GM12878 (cell line): Measurements from ENCODE around the gene JAKMIP1. TPM values are rescaled to one million over a fixed set of nuclear protein-coding genes. Genes with fewer than 3 reads are reported as not detected.

ENCODE experiments used
- ATAC-seq: fragments of 200-7000 bp; cut with Tn5 transposase; 3 replicates; pipeline ENCODE4 v1.9.1; 2020; ENCODE audit warnings: mild to moderate bottlenecking, moderate library complexity
- BruUV-seq: library from RNA; stranded (reverse); fragments of 400-500 nt; replicated peaks from 2 replicates; lab custom pipeline; 2021; lab: Mats Ljungman, UMichigan
- CTCF ChIA-PET: fragments of 300-600 bp; sonication (Branson Sonifier 250); formaldehyde crosslinking; extraction: SDS; loops from one replicate; lab custom pipeline; 2021; ENCODE audit warnings: inconsistent platforms; lab: Yijun Ruan, JAX
- POLR2A ChIA-PET: fragments of 350-600 bp; formaldehyde crosslinking; extraction: SDS; loops from one replicate; lab custom pipeline; 2021; ENCODE audit warnings: inconsistent platforms; lab: Charles Lee
- RAD21 ChIA-PET: fragments of 300-600 bp; sonication (Branson Sonifier 250); formaldehyde crosslinking; loops from one replicate; lab custom pipeline; 2023; ENCODE audit warnings: antibody characterized with exemption; ENCODE audit not compliant: unreplicated experiment; lab: Charles Lee
- SMC1A ChIA-PET: fragments of 300-600 bp; sonication (Branson Sonifier 250); formaldehyde crosslinking; loops from one replicate; lab custom pipeline; 2023; ENCODE audit not compliant: unreplicated experiment, uncharacterized antibody; lab: Charles Lee
- DNase-seq: peaks from one replicate; pipeline ENCODE4 v3.0.0-alpha.2; 2011; ENCODE audit warnings: low read depth, low spot score
- FAIRE-seq: peaks from 3 replicates; lab custom pipeline; 2011; peaks lifted over from hg19 to GRCh38; lab: Jason Lieb, UNC
- H2AFZ ChIP-seq: 2 replicates; pipeline ENCODE4 v1.6.0; 2011; ENCODE audit warnings: low read depth, low read length, control low read depth; ENCODE audit not compliant: control insufficient read depth
- H3K27ac ChIP-seq: 2 replicates; pipeline ENCODE4 v1.5.1; 2011; ENCODE audit warnings: control low read depth; ENCODE audit not compliant: control insufficient read depth, insufficient read depth
- H3K27me3 ChIP-seq, 2 experiments: replicated peaks in 1 of 2; 2 replicates each; pipeline versions ENCODE4 v1.6.0 to v1.6.1; 2011; ENCODE audit warnings: low read length in 1 of 2; ENCODE audit not compliant: control insufficient read depth in 2 of 2, insufficient read depth in 2 of 2
- H3K36me3 ChIP-seq, 2 experiments: 2 replicates each; pipeline ENCODE4 v1.5.1; 2011; ENCODE audit warnings: low read length in 1 of 2; ENCODE audit not compliant: control insufficient read depth in 2 of 2, insufficient read depth in 2 of 2
- H3K4me1 ChIP-seq: 2 replicates; pipeline ENCODE4 v1.6.1; 2011; ENCODE audit warnings: mild to moderate bottlenecking, low read length, moderate library complexity, mixed read lengths; ENCODE audit not compliant: control insufficient read depth, insufficient read depth
- H3K4me2 ChIP-seq: 2 replicates; pipeline ENCODE4 v1.6.0; 2011; ENCODE audit warnings: control low read depth; ENCODE audit not compliant: control insufficient read depth, insufficient read depth
- H3K4me3 ChIP-seq: fragments of 200-600 bp; sonication (generic); 2 replicates; pipeline ENCODE4 v1.5.1; 2016
- H3K79me2 ChIP-seq: 2 replicates; pipeline ENCODE4 v1.6.0; 2011; ENCODE audit warnings: low read length; ENCODE audit not compliant: control insufficient read depth, insufficient read depth
- H3K9ac ChIP-seq: 2 replicates; pipeline ENCODE4 v1.8.0; 2011; ENCODE audit warnings: low read length, control low read depth, mixed read lengths; ENCODE audit not compliant: control insufficient read depth, insufficient read depth
- H3K9me3 ChIP-seq: replicated peaks from 3 replicates; pipeline ENCODE4 v1.5.1; 2011; ENCODE audit warnings: mild to moderate bottlenecking, low read length; ENCODE audit not compliant: control insufficient read depth, insufficient read depth
- H4K20me1 ChIP-seq: 2 replicates; pipeline ENCODE4 v1.6.0; 2011; ENCODE audit not compliant: control insufficient read depth, insufficient read depth
- BACH1 ChIP-seq: fragments of 450-650 bp; IDR thresholded peaks from 2 replicates; pipeline ENCODE4 v1.6.1; 2017; ENCODE audit warnings: mild to moderate bottlenecking, borderline replicate concordance
- CHD1 ChIP-seq: IDR thresholded peaks from 2 replicates; pipeline ENCODE4 v1.6.1; 2012; ENCODE audit warnings: low read depth, low read length, improper control_type of control experiment
- DPF2 ChIP-seq: fragments of 450-650 bp; IDR thresholded peaks from 2 replicates; pipeline ENCODE4 v1.6.1; 2017; ENCODE audit warnings: mild to moderate bottlenecking
- KDM1A ChIP-seq: fragments of 200-600 bp; sonication (generic); IDR thresholded peaks from 2 replicates; pipeline ENCODE4 v1.6.1; 2016; ENCODE audit warnings: borderline replicate concordance
- NFIC ChIP-seq: IDR thresholded peaks from 2 replicates; pipeline ENCODE4 v1.6.1; 2012; ENCODE audit warnings: low read depth, mild to moderate bottlenecking, inconsistent platforms, low read length, moderate library complexity
- PAX5 ChIP-seq: IDR thresholded peaks from 2 replicates; pipeline ENCODE4 v1.6.1; 2011; ENCODE audit warnings: low read depth, low read length, borderline replicate concordance
- PAX8 ChIP-seq: fragments of 450-650 bp; IDR thresholded peaks from 2 replicates; pipeline ENCODE4 v1.6.1; 2017; ENCODE audit warnings: mild to moderate bottlenecking, moderate library complexity
- RELA ChIP-seq: fragments of 450-650 bp; IDR thresholded peaks from 2 replicates; pipeline ENCODE4 v1.8.0; 2014; ENCODE audit warnings: borderline replicate concordance; ENCODE audit not compliant: partially characterized antibody
- RUNX3 ChIP-seq: IDR thresholded peaks from 2 replicates; pipeline ENCODE4 v1.6.1; 2012; ENCODE audit warnings: low read length, inconsistent platforms
- SP1 ChIP-seq: IDR thresholded peaks from one replicate; pipeline ENCODE4 v1.6.1; 2011; ENCODE audit warnings: low read depth, low read length
- SPI1 ChIP-seq: IDR thresholded peaks from 2 replicates; pipeline ENCODE4 v1.6.1; 2011; ENCODE audit warnings: low read depth, mild to moderate bottlenecking, low read length, moderate library complexity, borderline replicate concordance; ENCODE audit not compliant: insufficient read depth
- TARDBP ChIP-seq: IDR thresholded peaks from 2 replicates; pipeline ENCODE4 v1.6.1; 2016; ENCODE audit warnings: borderline replicate concordance
- YBX1 ChIP-seq: fragments of 450-650 bp; IDR thresholded peaks from 2 replicates; pipeline ENCODE4 v1.6.1; 2016; ENCODE audit warnings: antibody characterized with exemption
- WGBS: methylation state at CpG from one replicate; pipeline ENCODE4 v1.1.6; 2016; ENCODE audit warnings: low lambda C conversion rate; ENCODE audit not compliant: insufficient replicate concordance, insufficient coverage; ENCODE audit errors: missing lambda C conversion rate; 5-methylcytosine and 5-hydroxymethylcytosine counted together
- in situ Hi-C: fragments of 300-500 bp; cut with MboI; formaldehyde crosslinking; loops from 9 replicates; pipeline ENCODE4 v1.14.3; 2018; ENCODE audit warnings: mixed read lengths
- intact Hi-C: fragments of 100-400 bp; cut with micrococcal nuclease; formaldehyde crosslinking; loops from one replicate; pipeline ENCODE4 v1.14.2; 2022; ENCODE audit not compliant: unreplicated experiment
- polyA plus RNA-seq, 11 experiments: library from polyadenylated mRNA; depleted of rRNA in 4 of 11; unstranded in 6 of 11; stranded (reverse) in 5 of 11; fragments of >200 nt; fragmentation: Nextera tagmentation in 4 of 11; fragmentation: Illumina TruSeq in 1 of 11; extraction: Ambion mirVana in 4 of 11; extraction: Trizol in 1 of 11; gene quantifications; 1 replicate in 1 of 11; 2 replicates in 10 of 11; pipeline versions ENCODE4 v1.2.1 to v1.2.3, GENCODE V29; 2011 to 2016; ENCODE audit warnings: inconsistent platforms in 2 of 11, missing spikeins in 2 of 11, low read depth in 1 of 11
- total RNA-seq, 4 experiments: library from RNA; depleted of rRNA in 3 of 4; stranded (reverse); fragments of >200 nt in 3 of 4; fragmentation: Illumina TruSeq in 1 of 4; extraction: Trizol in 1 of 4; gene quantifications; 2 replicates each; pipeline versions ENCODE4 v1.2.1 to v1.2.3, GENCODE V29; 2013 to 2021
- TF ChIP-seq, protein P1 (sequence below): IDR thresholded peaks from 2 replicates; pipeline ENCODE4 v1.6.1; 2012; ENCODE audit warnings: low read depth, low read length, improper control_type of control experiment
- TF ChIP-seq, protein P2 (sequence below): fragments of 450-650 bp; conservative IDR thresholded peaks from 2 replicates; pipeline ENCODE4 v1.6.1; 2017; ENCODE audit warnings: mild to moderate bottlenecking, moderate library complexity
- TF ChIP-seq, protein P3 (sequence below): fragments of 150-350 bp; IDR thresholded peaks from 2 replicates; pipeline ENCODE4 v1.6.1; 2016; ENCODE audit warnings: low read depth, low read length
- TF ChIP-seq, protein P4 (sequence below): fragments of 450-650 bp; IDR thresholded peaks from 2 replicates; pipeline ENCODE4 v1.6.1; 2017; ENCODE audit warnings: borderline replicate concordance

The JAKMIP1 gene
- total and polyA plus RNA-seq, 10 of the 15 experiments (the other 5 are each of a cell fraction or from before 2014, with no cell fraction given) = 0.52 to 16.7 (median 12.3) TPM

DNA sequence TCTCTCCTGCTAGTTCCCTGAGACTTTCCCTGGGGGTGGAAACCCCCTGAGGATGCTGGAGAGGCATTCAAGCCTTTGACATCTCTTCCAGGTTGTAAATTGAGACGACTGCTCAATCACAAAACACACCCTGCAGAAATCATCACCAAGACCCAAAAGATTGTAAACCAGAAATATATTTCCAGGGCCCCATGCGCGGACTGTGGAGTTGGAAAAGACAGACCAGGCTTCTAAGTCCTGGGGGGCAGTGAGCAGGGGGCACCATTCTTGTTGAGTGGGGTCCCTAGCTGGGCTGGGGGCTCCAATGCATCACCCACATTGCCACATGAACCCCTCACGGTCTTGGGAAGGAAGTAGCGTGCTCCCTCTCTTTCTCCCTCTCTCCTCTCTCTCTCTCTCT, 94.2 kb downstream of the JAKMIP1 start:
- intact Hi-C loops = no loop called here
- no peaks in the 10 kb centered on the region for H3K9me3 ChIP-seq
- BruUV-seq = no TSS peak
- in situ Hi-C loops = no loop called here
- no peak overlapping the region for H2AFZ ChIP-seq
- ChIA-PET RAD21 (no interaction called here), SMC1A (no interaction called here), POLR2A (no interaction called here), CTCF (no interaction called here)
- no peak overlapping the region for H3K27ac ChIP-seq
- no peaks in the 10 kb centered on the region for H3K27me3 ChIP-seq
- no peaks in the 10 kb centered on the region for H4K20me1 ChIP-seq
- FAIRE-seq (no peak), ATAC-seq (no peak), DNase-seq (no peak)
- H3K4me3 ChIP-seq = no peak overlapping the region
- H3K9ac ChIP-seq = no peak overlapping the region
- H3K79me2 ChIP-seq = no peaks in the 10 kb centered on the region
- H3K4me2 ChIP-seq = no peak overlapping the region
- no peaks in the 10 kb centered on the region; a peak in 3 of 4 replicates for H3K36me3 ChIP-seq
- H3K4me1 ChIP-seq = no peaks in the 10 kb centered on the region
- 68% methylated on average over 5 of the region's 5 CpGs for WGBS
- TF ChIP-seq RELA (no peak), BACH1 (no peak), NFIC (no peak), PAX5 (no peak), TARDBP (no peak), CHD1 (no peak), PAX8 (no peak), RUNX3 (no peak), SPI1 (no peak), SP1 (no peak), YBX1 (no peak), DPF2 (no peak), KDM1A (no peak)
- TF ChIP-seq, protein P1, sequence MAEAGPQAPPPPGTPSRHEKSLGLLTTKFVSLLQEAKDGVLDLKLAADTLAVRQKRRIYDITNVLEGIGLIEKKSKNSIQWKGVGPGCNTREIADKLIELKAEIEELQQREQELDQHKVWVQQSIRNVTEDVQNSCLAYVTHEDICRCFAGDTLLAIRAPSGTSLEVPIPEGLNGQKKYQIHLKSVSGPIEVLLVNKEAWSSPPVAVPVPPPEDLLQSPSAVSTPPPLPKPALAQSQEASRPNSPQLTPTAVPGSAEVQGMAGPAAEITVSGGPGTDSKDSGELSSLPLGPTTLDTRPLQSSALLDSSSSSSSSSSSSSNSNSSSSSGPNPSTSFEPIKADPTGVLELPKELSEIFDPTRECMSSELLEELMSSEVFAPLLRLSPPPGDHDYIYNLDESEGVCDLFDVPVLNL = no peak
- TF ChIP-seq, protein P2, sequence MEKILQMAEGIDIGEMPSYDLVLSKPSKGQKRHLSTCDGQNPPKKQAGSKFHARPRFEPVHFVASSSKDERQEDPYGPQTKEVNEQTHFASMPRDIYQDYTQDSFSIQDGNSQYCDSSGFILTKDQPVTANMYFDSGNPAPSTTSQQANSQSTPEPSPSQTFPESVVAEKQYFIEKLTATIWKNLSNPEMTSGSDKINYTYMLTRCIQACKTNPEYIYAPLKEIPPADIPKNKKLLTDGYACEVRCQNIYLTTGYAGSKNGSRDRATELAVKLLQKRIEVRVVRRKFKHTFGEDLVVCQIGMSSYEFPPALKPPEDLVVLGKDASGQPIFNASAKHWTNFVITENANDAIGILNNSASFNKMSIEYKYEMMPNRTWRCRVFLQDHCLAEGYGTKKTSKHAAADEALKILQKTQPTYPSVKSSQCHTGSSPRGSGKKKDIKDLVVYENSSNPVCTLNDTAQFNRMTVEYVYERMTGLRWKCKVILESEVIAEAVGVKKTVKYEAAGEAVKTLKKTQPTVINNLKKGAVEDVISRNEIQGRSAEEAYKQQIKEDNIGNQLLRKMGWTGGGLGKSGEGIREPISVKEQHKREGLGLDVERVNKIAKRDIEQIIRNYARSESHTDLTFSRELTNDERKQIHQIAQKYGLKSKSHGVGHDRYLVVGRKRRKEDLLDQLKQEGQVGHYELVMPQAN = no peak
- TF ChIP-seq, protein P3, sequence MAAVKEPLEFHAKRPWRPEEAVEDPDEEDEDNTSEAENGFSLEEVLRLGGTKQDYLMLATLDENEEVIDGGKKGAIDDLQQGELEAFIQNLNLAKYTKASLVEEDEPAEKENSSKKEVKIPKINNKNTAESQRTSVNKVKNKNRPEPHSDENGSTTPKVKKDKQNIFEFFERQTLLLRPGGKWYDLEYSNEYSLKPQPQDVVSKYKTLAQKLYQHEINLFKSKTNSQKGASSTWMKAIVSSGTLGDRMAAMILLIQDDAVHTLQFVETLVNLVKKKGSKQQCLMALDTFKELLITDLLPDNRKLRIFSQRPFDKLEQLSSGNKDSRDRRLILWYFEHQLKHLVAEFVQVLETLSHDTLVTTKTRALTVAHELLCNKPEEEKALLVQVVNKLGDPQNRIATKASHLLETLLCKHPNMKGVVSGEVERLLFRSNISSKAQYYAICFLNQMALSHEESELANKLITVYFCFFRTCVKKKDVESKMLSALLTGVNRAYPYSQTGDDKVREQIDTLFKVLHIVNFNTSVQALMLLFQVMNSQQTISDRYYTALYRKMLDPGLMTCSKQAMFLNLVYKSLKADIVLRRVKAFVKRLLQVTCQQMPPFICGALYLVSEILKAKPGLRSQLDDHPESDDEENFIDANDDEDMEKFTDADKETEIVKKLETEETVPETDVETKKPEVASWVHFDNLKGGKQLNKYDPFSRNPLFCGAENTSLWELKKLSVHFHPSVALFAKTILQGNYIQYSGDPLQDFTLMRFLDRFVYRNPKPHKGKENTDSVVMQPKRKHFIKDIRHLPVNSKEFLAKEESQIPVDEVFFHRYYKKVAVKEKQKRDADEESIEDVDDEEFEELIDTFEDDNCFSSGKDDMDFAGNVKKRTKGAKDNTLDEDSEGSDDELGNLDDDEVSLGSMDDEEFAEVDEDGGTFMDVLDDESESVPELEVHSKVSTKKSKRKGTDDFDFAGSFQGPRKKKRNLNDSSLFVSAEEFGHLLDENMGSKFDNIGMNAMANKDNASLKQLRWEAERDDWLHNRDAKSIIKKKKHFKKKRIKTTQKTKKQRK = no peak
- TF ChIP-seq, protein P4, sequence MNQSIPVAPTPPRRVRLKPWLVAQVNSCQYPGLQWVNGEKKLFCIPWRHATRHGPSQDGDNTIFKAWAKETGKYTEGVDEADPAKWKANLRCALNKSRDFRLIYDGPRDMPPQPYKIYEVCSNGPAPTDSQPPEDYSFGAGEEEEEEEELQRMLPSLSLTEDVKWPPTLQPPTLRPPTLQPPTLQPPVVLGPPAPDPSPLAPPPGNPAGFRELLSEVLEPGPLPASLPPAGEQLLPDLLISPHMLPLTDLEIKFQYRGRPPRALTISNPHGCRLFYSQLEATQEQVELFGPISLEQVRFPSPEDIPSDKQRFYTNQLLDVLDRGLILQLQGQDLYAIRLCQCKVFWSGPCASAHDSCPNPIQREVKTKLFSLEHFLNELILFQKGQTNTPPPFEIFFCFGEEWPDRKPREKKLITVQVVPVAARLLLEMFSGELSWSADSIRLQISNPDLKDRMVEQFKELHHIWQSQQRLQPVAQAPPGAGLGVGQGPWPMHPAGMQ = no peak
- TF ChIP-seq, all 136 proteins: peak for 0
